Type B pancreatic cell (in vitro differentiated cells): ENCODE results near the gene ZNF473. TPM values are rescaled to one million over a fixed set of nuclear protein-coding genes. Genes with fewer than 3 reads are reported as not detected.

Experiments used
- DNase-seq: peaks from one replicate; pipeline ENCODE4 v3.0.0; 2021; ENCODE audit warnings: mixed read lengths; ENCODE audit not compliant: unreplicated experiment; ENCODE audit errors: extremely low spot score
- H3K27ac Mint-ChIP-seq: 2 replicates; pipeline ENCODE4 v1.8.0; 2021; ENCODE audit warnings: mild to moderate bottlenecking, mixed read lengths
- H3K27me3 Mint-ChIP-seq: 2 replicates; pipeline ENCODE4 v1.8.0; 2021; ENCODE audit warnings: mixed read lengths
- H3K36me3 Mint-ChIP-seq: 2 replicates; pipeline ENCODE4 v1.8.0; 2021; ENCODE audit warnings: mixed read lengths
- H3K4me1 Mint-ChIP-seq: one replicate; pipeline ENCODE4 v1.8.0; 2021; ENCODE audit warnings: mixed read lengths; ENCODE audit not compliant: unreplicated experiment
- H3K4me3 Mint-ChIP-seq: 2 replicates; pipeline ENCODE4 v1.8.0; 2021; ENCODE audit warnings: mild to moderate bottlenecking, mixed read lengths
- H3K9me3 Mint-ChIP-seq: 2 replicates; pipeline ENCODE4 v1.8.0; 2021; ENCODE audit warnings: mixed read lengths
- total RNA-seq: library from RNA; stranded (reverse); gene quantifications from 2 replicates; pipeline ENCODE4 v1.2.1, GENCODE V29; 2021; ENCODE audit warnings: low replicate concordance
- TF ChIP-seq, protein P1 (sequence below): fragments of 200-600 bp; sonication (generic); conservative IDR thresholded peaks from 2 replicates; pipeline ENCODE4 v1.5.0; 2021; ENCODE audit warnings: antibody characterized with exemption, mild to moderate bottlenecking

Gene ZNF473
- total RNA-seq, 1 donor from 2014 or later, result 14.3 TPM

DNA sequence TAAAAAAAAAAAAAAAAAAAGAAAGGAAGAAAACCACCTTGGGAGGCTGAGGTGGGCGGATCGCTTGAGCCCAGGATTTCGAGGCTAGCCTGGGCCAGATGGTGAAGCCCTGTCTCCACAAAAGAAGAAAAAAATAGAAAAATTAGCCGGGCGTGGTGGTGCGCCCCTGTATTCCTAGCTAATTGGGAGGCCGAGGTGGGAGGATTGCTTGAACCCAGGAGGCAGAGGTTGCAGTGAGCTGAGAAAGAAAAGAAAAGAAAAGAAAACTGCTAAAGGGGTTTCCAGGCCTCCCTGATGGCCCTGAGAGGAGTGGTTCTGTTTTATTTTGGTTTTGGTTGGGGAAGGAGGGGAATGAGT lies 723 bp downstream of the ZNF473 start:
- Mint-ChIP-seq H3K4me3 (peak overlapping the region; percentile 98), H3K4me1 (peaks cover 18% of the 10 kb centered on the region), H3K36me3 (peaks cover 22% of the 10 kb centered on the region), H3K9me3 (peaks cover 3% of the 10 kb centered on the region), H3K27ac (peak overlapping the region; percentile 21), H3K27me3 (no peaks in the 10 kb centered on the region)
- no peak for DNase-seq
- TF ChIP-seq, protein P1, sequence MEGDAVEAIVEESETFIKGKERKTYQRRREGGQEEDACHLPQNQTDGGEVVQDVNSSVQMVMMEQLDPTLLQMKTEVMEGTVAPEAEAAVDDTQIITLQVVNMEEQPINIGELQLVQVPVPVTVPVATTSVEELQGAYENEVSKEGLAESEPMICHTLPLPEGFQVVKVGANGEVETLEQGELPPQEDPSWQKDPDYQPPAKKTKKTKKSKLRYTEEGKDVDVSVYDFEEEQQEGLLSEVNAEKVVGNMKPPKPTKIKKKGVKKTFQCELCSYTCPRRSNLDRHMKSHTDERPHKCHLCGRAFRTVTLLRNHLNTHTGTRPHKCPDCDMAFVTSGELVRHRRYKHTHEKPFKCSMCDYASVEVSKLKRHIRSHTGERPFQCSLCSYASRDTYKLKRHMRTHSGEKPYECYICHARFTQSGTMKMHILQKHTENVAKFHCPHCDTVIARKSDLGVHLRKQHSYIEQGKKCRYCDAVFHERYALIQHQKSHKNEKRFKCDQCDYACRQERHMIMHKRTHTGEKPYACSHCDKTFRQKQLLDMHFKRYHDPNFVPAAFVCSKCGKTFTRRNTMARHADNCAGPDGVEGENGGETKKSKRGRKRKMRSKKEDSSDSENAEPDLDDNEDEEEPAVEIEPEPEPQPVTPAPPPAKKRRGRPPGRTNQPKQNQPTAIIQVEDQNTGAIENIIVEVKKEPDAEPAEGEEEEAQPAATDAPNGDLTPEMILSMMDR, result no peak

DNA sequence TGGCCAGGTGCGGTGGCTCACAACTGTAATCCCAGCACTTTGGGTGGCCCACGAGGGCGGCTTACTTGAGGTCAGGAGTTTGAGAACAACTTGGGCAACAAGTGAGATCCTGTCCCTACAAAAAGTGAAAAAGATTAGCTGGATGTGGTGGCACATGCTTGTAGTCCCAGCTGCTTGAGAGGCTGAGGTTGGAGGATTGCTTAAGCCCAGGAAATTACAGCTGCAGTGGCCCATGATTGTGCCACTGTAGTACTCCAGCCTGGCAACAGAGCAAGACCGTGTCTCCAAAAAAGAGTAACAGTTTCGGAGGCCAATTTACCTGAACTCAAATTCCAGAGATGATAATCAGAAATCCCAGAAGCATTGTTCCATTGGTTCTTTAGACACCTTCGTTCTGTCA lies 4.4 kb downstream of the ZNF473 start:
- no peaks in the 10 kb centered on the region for H3K27me3 Mint-ChIP-seq
- no peak overlapping the region for H3K4me3 Mint-ChIP-seq
- DNase-seq, result no peak
- TF ChIP-seq, protein P1, result no peak
- H3K36me3 Mint-ChIP-seq, result peaks cover 54% of the 10 kb centered on the region
- H3K4me1 Mint-ChIP-seq, result peaks cover 13% of the 10 kb centered on the region
- H3K27ac Mint-ChIP-seq, result no peak overlapping the region
- H3K9me3 Mint-ChIP-seq, result peaks cover 3% of the 10 kb centered on the region

DNA sequence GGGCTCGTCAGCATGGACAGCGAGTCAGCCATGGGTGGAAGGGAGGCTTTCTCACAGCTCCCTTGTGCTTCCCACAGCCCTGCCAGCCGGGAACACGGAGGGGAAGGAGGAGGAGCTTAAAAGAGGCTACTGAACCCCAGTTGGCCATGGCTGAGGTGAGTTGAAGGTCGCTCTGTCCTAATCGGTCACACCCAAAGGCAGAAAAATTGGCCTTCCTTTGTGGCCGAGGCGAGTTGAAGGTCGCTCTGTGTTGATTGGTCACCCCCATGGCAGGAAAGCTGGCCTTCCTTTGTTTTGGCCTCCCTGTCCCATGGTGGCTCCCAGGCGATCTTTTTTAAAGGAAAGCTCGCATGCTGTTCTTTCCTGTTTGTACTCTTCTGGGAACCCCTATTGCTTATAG lies 5.1 kb downstream of the ZNF473 start:
- Mint-ChIP-seq H3K27ac (no peak overlapping the region), H3K4me3 (no peak overlapping the region), H3K4me1 (peaks cover 11% of the 10 kb centered on the region), H3K27me3 (no peaks in the 10 kb centered on the region), H3K36me3 (peaks cover 55% of the 10 kb centered on the region), H3K9me3 (peaks cover 2% of the 10 kb centered on the region)
- no peak for DNase-seq
- TF ChIP-seq, protein P1, result no peak

DNA sequence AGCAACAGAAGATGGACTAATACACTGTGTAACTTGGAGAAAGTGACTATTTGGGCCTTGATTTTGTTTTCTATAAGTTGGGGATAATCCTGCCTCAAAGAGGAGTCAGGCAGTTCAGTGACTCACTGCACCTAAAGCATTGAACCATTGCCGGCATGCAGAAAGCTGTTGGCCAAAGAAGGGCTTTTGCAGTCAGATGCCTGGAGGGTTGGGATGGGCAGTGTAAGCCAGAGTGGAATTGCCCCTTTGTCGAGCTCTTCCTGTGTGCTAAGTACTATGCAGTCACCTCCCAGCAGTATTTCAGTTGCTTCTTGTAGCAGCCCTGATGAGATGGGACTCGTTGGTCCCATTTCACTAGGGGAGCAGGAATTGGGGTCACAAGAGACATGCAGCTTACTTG lies 11.1 kb downstream of the ZNF473 start:
- no peaks in the 10 kb centered on the region for H3K9me3 Mint-ChIP-seq
- H3K4me1 Mint-ChIP-seq, result no peaks in the 10 kb centered on the region
- peaks cover 66% of the 10 kb centered on the region for H3K36me3 Mint-ChIP-seq
- DNase-seq, result no peak
- no peaks in the 10 kb centered on the region for H3K27me3 Mint-ChIP-seq
- H3K4me3 Mint-ChIP-seq, result no peak overlapping the region
- H3K27ac Mint-ChIP-seq, result peak overlapping the region; percentile 34
- TF ChIP-seq, protein P1, result no peak

DNA sequence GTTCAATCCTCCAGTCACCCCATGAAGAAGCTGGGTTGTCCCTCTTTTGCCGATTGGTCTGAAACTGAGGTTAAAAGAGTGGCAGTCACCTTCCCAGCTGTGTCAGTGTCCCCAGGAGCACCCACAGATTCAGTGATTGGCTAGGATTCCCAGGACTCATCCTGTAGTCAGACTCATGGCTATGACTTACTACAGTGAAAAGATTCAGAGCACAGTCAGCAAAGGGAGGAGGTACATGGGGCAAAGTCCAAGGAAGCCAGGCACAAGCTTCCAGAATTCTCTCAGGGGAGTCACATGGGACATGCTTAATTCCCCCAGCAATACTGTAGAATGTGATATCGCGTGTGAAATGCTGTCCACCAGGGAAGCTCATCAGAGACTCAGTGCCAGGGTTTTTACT lies 14.2 kb downstream of the ZNF473 start:
- Mint-ChIP-seq H3K9me3 (peaks cover 19% of the 10 kb centered on the region), H3K4me1 (no peaks in the 10 kb centered on the region), H3K27ac (peak overlapping the region; percentile 39), H3K27me3 (no peaks in the 10 kb centered on the region), H3K4me3 (no peak overlapping the region), H3K36me3 (peaks cover 67% of the 10 kb centered on the region)
- DNase-seq, result no peak
- TF ChIP-seq, protein P1, result no peak

DNA sequence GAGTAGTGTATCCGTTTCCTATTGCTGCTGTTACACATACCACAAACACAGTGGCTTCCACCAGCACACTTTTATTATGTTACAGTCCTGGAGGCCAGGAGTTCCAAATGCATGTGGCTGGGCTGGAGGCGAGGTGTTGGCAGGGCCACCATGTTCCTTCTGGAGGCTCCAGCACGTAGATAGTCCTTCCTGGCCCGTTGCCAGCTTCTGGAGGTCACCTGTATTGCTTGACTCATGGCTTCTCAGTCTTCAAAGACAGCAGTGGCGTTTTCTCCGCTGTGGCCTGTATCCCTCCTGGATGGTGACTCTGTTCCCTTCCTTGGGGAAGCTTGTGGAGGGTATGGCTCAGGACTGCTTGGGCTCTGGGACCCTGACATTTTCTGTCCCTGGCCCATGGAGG lies 15.2 kb downstream of the ZNF473 start:
- TF ChIP-seq, protein P1, result no peak
- peaks cover 25% of the 10 kb centered on the region for H3K9me3 Mint-ChIP-seq
- H3K36me3 Mint-ChIP-seq, result peaks cover 70% of the 10 kb centered on the region
- H3K27me3 Mint-ChIP-seq, result no peaks in the 10 kb centered on the region
- DNase-seq, result no peak
- no peaks in the 10 kb centered on the region for H3K4me1 Mint-ChIP-seq
- H3K4me3 Mint-ChIP-seq, result no peak overlapping the region
- no peak overlapping the region for H3K27ac Mint-ChIP-seq
